GM12878 (cell line): Measurements from ENCODE around the gene STX1B. TPM values are rescaled to one million over a fixed set of nuclear protein-coding genes. Genes with fewer than 3 reads are reported as not detected.

Experiments used
- ATAC-seq: fragments of 200-7000 bp; cut with Tn5 transposase; 3 replicates; pipeline ENCODE4 v1.9.1; 2020; ENCODE audit warnings: mild to moderate bottlenecking, moderate library complexity
- BruUV-seq: library from RNA; stranded (reverse); fragments of 400-500 nt; replicated peaks from 2 replicates; lab custom pipeline; 2021; lab: Mats Ljungman, UMichigan
- CTCF ChIA-PET: fragments of 300-600 bp; sonication (Branson Sonifier 250); formaldehyde crosslinking; extraction: SDS; loops from one replicate; lab custom pipeline; 2021; ENCODE audit warnings: inconsistent platforms; lab: Yijun Ruan, JAX
- POLR2A ChIA-PET: fragments of 350-600 bp; formaldehyde crosslinking; extraction: SDS; loops from one replicate; lab custom pipeline; 2021; ENCODE audit warnings: inconsistent platforms; lab: Charles Lee
- RAD21 ChIA-PET: fragments of 300-600 bp; sonication (Branson Sonifier 250); formaldehyde crosslinking; loops from one replicate; lab custom pipeline; 2023; ENCODE audit warnings: antibody characterized with exemption; ENCODE audit not compliant: unreplicated experiment; lab: Charles Lee
- SMC1A ChIA-PET: fragments of 300-600 bp; sonication (Branson Sonifier 250); formaldehyde crosslinking; loops from one replicate; lab custom pipeline; 2023; ENCODE audit not compliant: unreplicated experiment, uncharacterized antibody; lab: Charles Lee
- DNase-seq: peaks from one replicate; pipeline ENCODE4 v3.0.0-alpha.2; 2011; ENCODE audit warnings: low read depth, low spot score
- FAIRE-seq: peaks from 3 replicates; lab custom pipeline; 2011; peaks lifted over from hg19 to GRCh38; lab: Jason Lieb, UNC
- H2AFZ ChIP-seq: 2 replicates; pipeline ENCODE4 v1.6.0; 2011; ENCODE audit warnings: low read depth, low read length, control low read depth; ENCODE audit not compliant: control insufficient read depth
- H3K27ac ChIP-seq: 2 replicates; pipeline ENCODE4 v1.5.1; 2011; ENCODE audit warnings: control low read depth; ENCODE audit not compliant: control insufficient read depth, insufficient read depth
- H3K27me3 ChIP-seq, 2 experiments: replicated peaks in 1 of 2; 2 replicates each; pipeline versions ENCODE4 v1.6.0 to v1.6.1; 2011; ENCODE audit warnings: low read length in 1 of 2; ENCODE audit not compliant: control insufficient read depth in 2 of 2, insufficient read depth in 2 of 2
- H3K36me3 ChIP-seq, 2 experiments: 2 replicates each; pipeline ENCODE4 v1.5.1; 2011; ENCODE audit warnings: low read length in 1 of 2; ENCODE audit not compliant: control insufficient read depth in 2 of 2, insufficient read depth in 2 of 2
- H3K4me1 ChIP-seq: 2 replicates; pipeline ENCODE4 v1.6.1; 2011; ENCODE audit warnings: mild to moderate bottlenecking, low read length, moderate library complexity, mixed read lengths; ENCODE audit not compliant: control insufficient read depth, insufficient read depth
- H3K4me2 ChIP-seq: 2 replicates; pipeline ENCODE4 v1.6.0; 2011; ENCODE audit warnings: control low read depth; ENCODE audit not compliant: control insufficient read depth, insufficient read depth
- H3K4me3 ChIP-seq: fragments of 200-600 bp; sonication (generic); 2 replicates; pipeline ENCODE4 v1.5.1; 2016
- H3K79me2 ChIP-seq: 2 replicates; pipeline ENCODE4 v1.6.0; 2011; ENCODE audit warnings: low read length; ENCODE audit not compliant: control insufficient read depth, insufficient read depth
- H3K9ac ChIP-seq: 2 replicates; pipeline ENCODE4 v1.8.0; 2011; ENCODE audit warnings: low read length, control low read depth, mixed read lengths; ENCODE audit not compliant: control insufficient read depth, insufficient read depth
- H3K9me3 ChIP-seq: replicated peaks from 3 replicates; pipeline ENCODE4 v1.5.1; 2011; ENCODE audit warnings: mild to moderate bottlenecking, low read length; ENCODE audit not compliant: control insufficient read depth, insufficient read depth
- H4K20me1 ChIP-seq: 2 replicates; pipeline ENCODE4 v1.6.0; 2011; ENCODE audit not compliant: control insufficient read depth, insufficient read depth
- CBX3 ChIP-seq: fragments of 200-600 bp; sonication (generic); IDR thresholded peaks from 2 replicates; pipeline ENCODE4 v1.6.1; 2016; ENCODE audit warnings: low read depth, borderline replicate concordance
- CEBPZ ChIP-seq: fragments of 150-350 bp; IDR thresholded peaks from 2 replicates; pipeline ENCODE4 v1.6.1; 2016; ENCODE audit warnings: low read depth, low read length
- E4F1 ChIP-seq: fragments of 450-650 bp; IDR thresholded peaks from 2 replicates; pipeline ENCODE4 v1.6.1; 2018; ENCODE audit warnings: borderline replicate concordance, mild to moderate bottlenecking; ENCODE audit not compliant: partially characterized antibody
- EZH2 ChIP-seq: IDR thresholded peaks from 2 replicates; pipeline ENCODE4 v1.6.1; 2012; ENCODE audit warnings: low read depth, mild to moderate bottlenecking, control low read depth, inconsistent platforms, low read length, borderline replicate concordance; ENCODE audit not compliant: control insufficient read depth
- FOS ChIP-seq: IDR thresholded peaks from 3 replicates; pipeline ENCODE4 v1.6.1; 2011; ENCODE audit warnings: borderline replicate concordance; ENCODE audit not compliant: insufficient read length; ENCODE audit errors: extremely low read depth
- HDAC2 ChIP-seq: fragments of 200-600 bp; sonication (generic); IDR thresholded peaks from 2 replicates; pipeline ENCODE4 v1.6.1; 2017
- IRF3 ChIP-seq: fragments of 450-650 bp; IDR thresholded peaks from 2 replicates; pipeline ENCODE4 v1.6.1; 2014; ENCODE audit warnings: mild to moderate bottlenecking
- MXI1 ChIP-seq: fragments of 150-350 bp; IDR thresholded peaks from 2 replicates; pipeline ENCODE4 v1.6.1; 2011; ENCODE audit warnings: low read depth, mild to moderate bottlenecking, inconsistent platforms, low read length, improper control_type of control experiment
- NR2F1 ChIP-seq: fragments of 450-650 bp; conservative IDR thresholded peaks from 2 replicates; pipeline ENCODE4 v1.6.1; 2017; ENCODE audit warnings: mild to moderate bottlenecking
- PKNOX1 ChIP-seq: fragments of 450-650 bp; IDR thresholded peaks from 2 replicates; pipeline ENCODE4 v1.6.1; 2016; ENCODE audit warnings: mild to moderate bottlenecking
- SIN3A ChIP-seq: IDR thresholded peaks from 2 replicates; pipeline ENCODE4 v1.6.1; 2012; ENCODE audit warnings: low read depth, low read length, improper control_type of control experiment
- SIX5 ChIP-seq: IDR thresholded peaks from 2 replicates; pipeline ENCODE4 v1.6.1; 2011; ENCODE audit warnings: mild to moderate bottlenecking, low read depth, low read length, moderate library complexity; ENCODE audit not compliant: severe bottlenecking
- SKIL ChIP-seq: fragments of 450-650 bp; IDR thresholded peaks from 2 replicates; pipeline ENCODE4 v1.6.1; 2017; ENCODE audit warnings: mild to moderate bottlenecking, low read depth, inconsistent platforms; ENCODE audit not compliant: poor library complexity, severe bottlenecking
- STAT1 ChIP-seq: fragments of 450-650 bp; conservative IDR thresholded peaks from 2 replicates; pipeline ENCODE4 v1.6.1; 2014; ENCODE audit warnings: antibody characterized with exemption, mild to moderate bottlenecking
- TCF7 ChIP-seq: IDR thresholded peaks from 2 replicates; pipeline ENCODE4 v1.6.1; 2014; ENCODE audit warnings: antibody characterized with exemption, borderline replicate concordance
- WGBS: methylation state at CpG from one replicate; pipeline ENCODE4 v1.1.6; 2016; ENCODE audit warnings: low lambda C conversion rate; ENCODE audit not compliant: insufficient replicate concordance, insufficient coverage; ENCODE audit errors: missing lambda C conversion rate; 5-methylcytosine and 5-hydroxymethylcytosine counted together
- in situ Hi-C: fragments of 300-500 bp; cut with MboI; formaldehyde crosslinking; loops from 9 replicates; pipeline ENCODE4 v1.14.3; 2018; ENCODE audit warnings: mixed read lengths
- intact Hi-C: fragments of 100-400 bp; cut with micrococcal nuclease; formaldehyde crosslinking; loops from one replicate; pipeline ENCODE4 v1.14.2; 2022; ENCODE audit not compliant: unreplicated experiment
- polyA plus RNA-seq, 11 experiments: library from polyadenylated mRNA; depleted of rRNA in 4 of 11; unstranded in 6 of 11; stranded (reverse) in 5 of 11; fragments of >200 nt; fragmentation: Nextera tagmentation in 4 of 11; fragmentation: Illumina TruSeq in 1 of 11; extraction: Ambion mirVana in 4 of 11; extraction: Trizol in 1 of 11; gene quantifications; 1 replicate in 1 of 11; 2 replicates in 10 of 11; pipeline versions ENCODE4 v1.2.1 to v1.2.3, GENCODE V29; 2011 to 2016; ENCODE audit warnings: inconsistent platforms in 2 of 11, missing spikeins in 2 of 11, low read depth in 1 of 11
- total RNA-seq, 4 experiments: library from RNA; depleted of rRNA in 3 of 4; stranded (reverse); fragments of >200 nt in 3 of 4; fragmentation: Illumina TruSeq in 1 of 4; extraction: Trizol in 1 of 4; gene quantifications; 2 replicates each; pipeline versions ENCODE4 v1.2.1 to v1.2.3, GENCODE V29; 2013 to 2021

Gene STX1B
- total and polyA plus RNA-seq, 10 of the 15 experiments (the other 5 are each of a cell fraction or from before 2014, with no cell fraction given): 0.22 to 2.5 (median 1.1) TPM

- ChIA-PET CTCF (no interaction called here), SMC1A (no interaction called here), POLR2A (no interaction called here), RAD21 (no interaction called here)
- DNase-seq: no peak
- intact Hi-C loops: no loop called here
- Histone ChIP-seq H3K4me2 (no peak overlapping the region), H3K79me2 (no peaks in the 10 kb centered on the region), H3K27me3 (peaks cover 3 to 9% of the 10 kb centered on the region in 2 experiments), H4K20me1 (no peaks in the 10 kb centered on the region), H3K9ac (no peak overlapping the region), H3K4me3 (no peak overlapping the region), H2AFZ (no peak overlapping the region), H3K36me3 (no peaks in the 10 kb centered on the region), H3K9me3 (no peaks in the 10 kb centered on the region), H3K27ac (no peak overlapping the region), H3K4me1 (no peaks in the 10 kb centered on the region)
- 46% methylated on average over 7 of the region's 7 CpGs for WGBS
- no peak for FAIRE-seq
- BruUV-seq: no TSS peak
- in situ Hi-C loops: no loop called here
- no peak for ATAC-seq
- TF ChIP-seq STAT1: no peak
- TF ChIP-seq EZH2: no peak
- TF ChIP-seq PKNOX1: no peak
- TF ChIP-seq NR2F1: no peak
- no peak for TF ChIP-seq FOS
- TF ChIP-seq IRF3: no peak
- TF ChIP-seq CEBPZ: no peak
- TF ChIP-seq TCF7: no peak
- no peak for TF ChIP-seq SKIL
- no peak for TF ChIP-seq SIX5
- TF ChIP-seq MXI1: no peak
- no peak for TF ChIP-seq SIN3A
- no peak for TF ChIP-seq E4F1
- TF ChIP-seq CBX3: no peak
- no peak for TF ChIP-seq HDAC2
Observed at GRCh38 chr16:31006086-31006385, 4.4 kb downstream of the STX1B start.
